SH-SY5Y (cell line): ENCODE measurements around the gene OR1J1.

Source experiments
- GATA2 ChIP-seq: IDR thresholded peaks from 2 replicates; pipeline ENCODE4 v1.6.1; 2011; ENCODE audit warnings: mild to moderate bottlenecking, low read depth, low read length
- GATA3 ChIP-seq: IDR thresholded peaks from 2 replicates; pipeline ENCODE4 v1.6.1; 2011; ENCODE audit warnings: low read depth, mild to moderate bottlenecking, low read length, moderate library complexity

- TF ChIP-seq GATA2 (no peak), GATA3 (no peak)
These were observed 380 bp downstream of the OR1J1 start for GRCh38 chr9:122477346-122477745.
